ENCODE results near the gene PLCG2.

DNA sequence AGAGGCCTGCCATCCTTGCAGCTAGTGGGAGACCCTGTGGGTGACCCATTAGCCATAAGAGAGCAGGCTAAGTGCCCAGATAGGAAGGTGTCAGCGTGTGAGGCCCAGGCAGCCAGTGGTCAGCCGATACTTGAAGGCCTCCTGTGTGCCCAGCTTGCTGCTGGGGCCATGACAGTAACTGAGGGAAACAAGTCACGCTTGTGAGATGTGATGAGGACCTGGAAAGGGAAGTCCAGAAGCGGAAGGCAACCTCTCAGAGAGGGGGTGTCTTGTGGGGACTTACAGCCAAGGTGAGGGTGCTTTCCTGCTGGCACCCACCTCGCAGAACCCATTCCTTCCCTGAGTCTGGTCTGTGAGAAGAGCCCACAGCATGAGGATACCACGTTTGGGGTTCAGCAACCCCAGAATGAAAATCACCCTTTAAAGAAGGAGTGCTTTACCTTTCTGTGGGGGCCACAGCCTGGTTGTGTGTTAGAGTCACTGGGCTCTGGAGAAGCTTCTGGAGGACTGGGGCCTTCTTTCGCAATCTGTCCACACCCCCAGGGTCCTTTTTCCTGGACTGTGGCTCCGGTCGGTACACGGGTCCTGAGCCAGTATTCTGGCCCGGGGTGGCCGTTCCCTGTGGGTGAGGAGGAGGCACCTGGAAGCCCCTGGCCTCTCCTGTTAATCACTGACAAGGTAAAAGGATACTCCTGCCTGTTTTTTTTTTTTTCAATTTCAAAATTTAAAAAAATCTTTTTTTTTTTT lies 53.9 kb downstream of the PLCG2 start:
- TF ChIP-seq ZC3H10 (CRISPR knock-in tag; IDR thresholded peaks at IDR 0.05) = no peak
- no peak for TF ChIP-seq BACH2 (CRISPR knock-in tag; IDR thresholded peaks at IDR 0.05; ENCODE audit: borderline replicate concordance)
- TF ChIP-seq, protein P1, sequence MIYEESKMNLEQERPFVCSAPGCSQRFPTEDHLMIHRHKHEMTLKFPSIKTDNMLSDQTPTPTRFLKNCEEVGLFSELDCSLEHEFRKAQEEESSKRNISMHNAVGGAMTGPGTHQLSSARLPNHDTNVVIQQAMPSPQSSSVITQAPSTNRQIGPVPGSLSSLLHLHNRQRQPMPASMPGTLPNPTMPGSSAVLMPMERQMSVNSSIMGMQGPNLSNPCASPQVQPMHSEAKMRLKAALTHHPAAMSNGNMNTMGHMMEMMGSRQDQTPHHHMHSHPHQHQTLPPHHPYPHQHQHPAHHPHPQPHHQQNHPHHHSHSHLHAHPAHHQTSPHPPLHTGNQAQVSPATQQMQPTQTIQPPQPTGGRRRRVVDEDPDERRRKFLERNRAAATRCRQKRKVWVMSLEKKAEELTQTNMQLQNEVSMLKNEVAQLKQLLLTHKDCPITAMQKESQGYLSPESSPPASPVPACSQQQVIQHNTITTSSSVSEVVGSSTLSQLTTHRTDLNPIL (CRISPR knock-in tag; IDR thresholded peaks at IDR 0.05; ENCODE audit: low read depth) = no peak
- no peak for TF ChIP-seq RARB (CRISPR knock-in tag; IDR thresholded peaks at IDR 0.05)
- no peak for TF ChIP-seq ZNF565 (CRISPR knock-in tag; conservative IDR thresholded peaks at IDR 0.05; ENCODE audit: low read depth)
- no peak for TF ChIP-seq ZFP3 (CRISPR knock-in tag; IDR thresholded peaks at IDR 0.05)
- TF ChIP-seq, protein P2, sequence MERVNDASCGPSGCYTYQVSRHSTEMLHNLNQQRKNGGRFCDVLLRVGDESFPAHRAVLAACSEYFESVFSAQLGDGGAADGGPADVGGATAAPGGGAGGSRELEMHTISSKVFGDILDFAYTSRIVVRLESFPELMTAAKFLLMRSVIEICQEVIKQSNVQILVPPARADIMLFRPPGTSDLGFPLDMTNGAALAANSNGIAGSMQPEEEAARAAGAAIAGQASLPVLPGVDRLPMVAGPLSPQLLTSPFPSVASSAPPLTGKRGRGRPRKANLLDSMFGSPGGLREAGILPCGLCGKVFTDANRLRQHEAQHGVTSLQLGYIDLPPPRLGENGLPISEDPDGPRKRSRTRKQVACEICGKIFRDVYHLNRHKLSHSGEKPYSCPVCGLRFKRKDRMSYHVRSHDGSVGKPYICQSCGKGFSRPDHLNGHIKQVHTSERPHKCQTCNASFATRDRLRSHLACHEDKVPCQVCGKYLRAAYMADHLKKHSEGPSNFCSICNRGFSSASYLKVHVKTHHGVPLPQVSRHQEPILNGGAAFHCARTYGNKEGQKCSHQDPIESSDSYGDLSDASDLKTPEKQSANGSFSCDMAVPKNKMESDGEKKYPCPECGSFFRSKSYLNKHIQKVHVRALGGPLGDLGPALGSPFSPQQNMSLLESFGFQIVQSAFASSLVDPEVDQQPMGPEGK (CRISPR knock-in tag; IDR thresholded peaks at IDR 0.05; ENCODE audit: borderline replicate concordance) = no peak
- TF ChIP-seq ZNF8 (CRISPR knock-in tag; IDR thresholded peaks at IDR 0.05) = no peak
- TF ChIP-seq TOX (CRISPR knock-in tag; IDR thresholded peaks at IDR 0.05; ENCODE audit: borderline replicate concordance) = no peak
- TF ChIP-seq SNAI2 (CRISPR knock-in tag; IDR thresholded peaks at IDR 0.05) = no peak
- TF ChIP-seq, protein P3, sequence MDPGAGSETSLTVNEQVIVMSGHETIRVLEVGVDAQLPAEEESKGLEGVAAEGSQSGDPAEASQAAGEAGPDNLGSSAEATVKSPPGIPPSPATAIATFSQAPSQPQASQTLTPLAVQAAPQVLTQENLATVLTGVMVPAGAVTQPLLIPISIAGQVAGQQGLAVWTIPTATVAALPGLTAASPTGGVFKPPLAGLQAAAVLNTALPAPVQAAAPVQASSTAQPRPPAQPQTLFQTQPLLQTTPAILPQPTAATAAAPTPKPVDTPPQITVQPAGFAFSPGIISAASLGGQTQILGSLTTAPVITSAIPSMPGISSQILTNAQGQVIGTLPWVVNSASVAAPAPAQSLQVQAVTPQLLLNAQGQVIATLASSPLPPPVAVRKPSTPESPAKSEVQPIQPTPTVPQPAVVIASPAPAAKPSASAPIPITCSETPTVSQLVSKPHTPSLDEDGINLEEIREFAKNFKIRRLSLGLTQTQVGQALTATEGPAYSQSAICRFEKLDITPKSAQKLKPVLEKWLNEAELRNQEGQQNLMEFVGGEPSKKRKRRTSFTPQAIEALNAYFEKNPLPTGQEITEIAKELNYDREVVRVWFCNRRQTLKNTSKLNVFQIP (CRISPR knock-in tag; IDR thresholded peaks at IDR 0.05; ENCODE audit: borderline replicate concordance, low read depth) = no peak
